WTC11 (cell line): Measurements from ENCODE around the gene APOBEC4. TPM values are rescaled to one million over a fixed set of nuclear protein-coding genes. Genes with fewer than 3 reads are reported as not detected.
A peak's percentile ranks its signal among the peaks of the same experiment; 100 is the strongest.
"Not testable (repeated sequence)": the region's sequence is repeated elsewhere in the genome, so short reads cannot be mapped to it uniquely, and the experiment has no call there.

ENCODE experiments used
- ATAC-seq: fragments of 200-7000 bp; cut with Tn5 transposase; 2 replicates; pipeline ENCODE4 v1.10.0; 2021; ENCODE audit warnings: mild to moderate bottlenecking, moderate library complexity
- CTCF ChIA-PET: fragments of 300-600 bp; sonication (Branson Sonifier 250); formaldehyde crosslinking; loops from one replicate; lab custom pipeline; 2021; ENCODE audit warnings: antibody characterized with exemption; lab: Charles Lee
- POLR2A ChIA-PET: fragments of 350-600 bp; sonication (Branson Sonifier 250); formaldehyde crosslinking; loops from one replicate; lab custom pipeline; 2021; ENCODE audit warnings: antibody characterized with exemption; lab: Charles Lee
- DNase-seq: peaks from one replicate; pipeline ENCODE4 v3.0.0; 2021; ENCODE audit warnings: low spot score
- H3K27ac Mint-ChIP-seq: 2 replicates; pipeline ENCODE4 v1.8.0; 2021; ENCODE audit warnings: mixed read lengths
- H3K27me3 Mint-ChIP-seq: 2 replicates; pipeline ENCODE4 v1.8.0; 2021; ENCODE audit warnings: low read depth, mild to moderate bottlenecking, moderate library complexity, mixed read lengths
- H3K36me3 Mint-ChIP-seq: 2 replicates; pipeline ENCODE4 v1.8.0; 2021; ENCODE audit warnings: mixed read lengths
- H3K4me1 Mint-ChIP-seq: 2 replicates; pipeline ENCODE4 v1.8.0; 2022; ENCODE audit warnings: mixed read lengths
- H3K4me3 Mint-ChIP-seq: 2 replicates; pipeline ENCODE4 v1.8.0; 2021; ENCODE audit warnings: mild to moderate bottlenecking, moderate library complexity, mixed read lengths
- H3K9me3 Mint-ChIP-seq: 2 replicates; pipeline ENCODE4 v1.8.0; 2021; ENCODE audit warnings: mixed read lengths
- CBFB ChIP-seq: sonication (generic); formaldehyde crosslinking; IDR thresholded peaks from 2 replicates; pipeline ENCODE4 v1.8.1; 2022; ENCODE audit warnings: mild to moderate bottlenecking, low read depth, missing genetic modification reagents
- CTCF ChIP-seq: fragments of 200-600 bp; IDR thresholded peaks from 2 replicates; pipeline ENCODE4 v1.8.0; 2022; ENCODE audit warnings: antibody characterized with exemption
- ESRRA ChIP-seq: sonication (generic); formaldehyde crosslinking; IDR thresholded peaks from 2 replicates; pipeline ENCODE4 v1.8.1; 2022; ENCODE audit warnings: mild to moderate bottlenecking, missing genetic modification reagents, borderline replicate concordance
- FOXJ3 ChIP-seq: sonication (generic); formaldehyde crosslinking; IDR thresholded peaks from 2 replicates; pipeline ENCODE4 v1.9.0; 2021; ENCODE audit warnings: missing genetic modification reagents, mild to moderate bottlenecking, borderline replicate concordance
- FOXK1 ChIP-seq: sonication (generic); formaldehyde crosslinking; IDR thresholded peaks from 2 replicates; pipeline ENCODE4 v1.8.0; 2022; ENCODE audit warnings: mild to moderate bottlenecking, moderate library complexity, missing genetic modification reagents
- GTF2I ChIP-seq: fragments of 250-450 bp; sonication (Bioruptor Pico); conservative IDR thresholded peaks from 2 replicates; pipeline ENCODE4 v1.4.0; 2021; ENCODE audit warnings: mild to moderate bottlenecking
- PRDM15 ChIP-seq: sonication (generic); formaldehyde crosslinking; IDR thresholded peaks from 2 replicates; pipeline ENCODE4 v1.8.0; 2022; ENCODE audit warnings: missing genetic modification reagents
- PRRX2 ChIP-seq: fragments of 250-450 bp; sonication (Bioruptor Pico); IDR thresholded peaks from 2 replicates; pipeline ENCODE4 v1.8.0; 2021; ENCODE audit warnings: mild to moderate bottlenecking
- TEAD1 ChIP-seq: sonication (generic); formaldehyde crosslinking; IDR thresholded peaks from 2 replicates; pipeline ENCODE4 v1.8.0; 2022; ENCODE audit warnings: mild to moderate bottlenecking, missing genetic modification reagents
- ZBTB21 ChIP-seq: sonication (generic); formaldehyde crosslinking; IDR thresholded peaks from 2 replicates; pipeline ENCODE4 v1.8.1; 2023; ENCODE audit warnings: mild to moderate bottlenecking, missing genetic modification reagents, borderline replicate concordance
- total RNA-seq: library from RNA; stranded (reverse); gene quantifications from 3 replicates; pipeline ENCODE4 v1.2.3, GENCODE V29; 2021
- TF ChIP-seq, protein P1 (sequence below): sonication (generic); formaldehyde crosslinking; IDR thresholded peaks from 2 replicates; pipeline ENCODE4 v1.8.1; 2022; ENCODE audit warnings: missing genetic modification reagents, borderline replicate concordance
- TF ChIP-seq, protein P2 (sequence below): sonication (generic); formaldehyde crosslinking; conservative IDR thresholded peaks from 2 replicates; pipeline ENCODE4 v1.8.1; 2023; ENCODE audit warnings: mild to moderate bottlenecking, low read depth, missing genetic modification reagents, moderate library complexity

APOBEC4 gene
- total RNA-seq, 1 experiment from 2014 or later, result not detected

DNA sequence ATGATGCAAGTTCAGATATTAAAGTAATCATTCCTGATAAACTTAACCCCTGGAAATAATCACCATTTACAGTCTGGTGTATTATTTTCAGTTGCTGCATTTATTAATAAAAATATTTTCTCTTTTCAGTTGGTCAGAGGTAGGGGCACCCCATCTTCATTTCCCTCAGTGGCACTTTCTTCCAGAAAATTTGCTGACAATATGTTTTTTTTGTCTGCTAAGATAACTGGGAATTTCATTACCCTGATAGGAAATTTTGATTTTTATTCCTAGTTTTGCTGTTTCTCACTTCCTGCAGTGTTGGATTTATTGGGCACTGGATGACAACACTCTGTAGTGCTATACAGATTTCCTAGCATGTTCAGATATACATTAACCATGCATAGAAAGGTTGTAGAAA, 33.1 kb upstream of the APOBEC4 start:
- TF ChIP-seq PRRX2 (no peak), GTF2I (CRISPR knock-in tag) (no peak), ZBTB21 (CRISPR knock-in tag) (no peak), TEAD1 (CRISPR knock-in tag) (no peak), FOXK1 (no peak), PRDM15 (CRISPR knock-in tag) (no peak), ESRRA (CRISPR knock-in tag) (no peak), FOXJ3 (CRISPR knock-in tag) (no peak)
- TF ChIP-seq, protein P1, sequence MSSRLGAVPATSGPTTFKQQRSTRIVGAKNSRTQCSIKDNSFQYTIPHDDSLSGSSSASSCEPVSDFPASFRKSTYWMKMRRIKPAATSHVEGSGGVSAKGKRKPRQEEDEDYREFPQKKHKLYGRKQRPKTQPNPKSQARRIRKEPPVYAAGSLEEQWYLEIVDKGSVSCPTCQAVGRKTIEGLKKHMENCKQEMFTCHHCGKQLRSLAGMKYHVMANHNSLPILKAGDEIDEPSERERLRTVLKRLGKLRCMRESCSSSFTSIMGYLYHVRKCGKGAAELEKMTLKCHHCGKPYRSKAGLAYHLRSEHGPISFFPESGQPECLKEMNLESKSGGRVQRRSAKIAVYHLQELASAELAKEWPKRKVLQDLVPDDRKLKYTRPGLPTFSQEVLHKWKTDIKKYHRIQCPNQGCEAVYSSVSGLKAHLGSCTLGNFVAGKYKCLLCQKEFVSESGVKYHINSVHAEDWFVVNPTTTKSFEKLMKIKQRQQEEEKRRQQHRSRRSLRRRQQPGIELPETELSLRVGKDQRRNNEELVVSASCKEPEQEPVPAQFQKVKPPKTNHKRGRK (CRISPR knock-in tag), result no peak
- TF ChIP-seq, protein P2, sequence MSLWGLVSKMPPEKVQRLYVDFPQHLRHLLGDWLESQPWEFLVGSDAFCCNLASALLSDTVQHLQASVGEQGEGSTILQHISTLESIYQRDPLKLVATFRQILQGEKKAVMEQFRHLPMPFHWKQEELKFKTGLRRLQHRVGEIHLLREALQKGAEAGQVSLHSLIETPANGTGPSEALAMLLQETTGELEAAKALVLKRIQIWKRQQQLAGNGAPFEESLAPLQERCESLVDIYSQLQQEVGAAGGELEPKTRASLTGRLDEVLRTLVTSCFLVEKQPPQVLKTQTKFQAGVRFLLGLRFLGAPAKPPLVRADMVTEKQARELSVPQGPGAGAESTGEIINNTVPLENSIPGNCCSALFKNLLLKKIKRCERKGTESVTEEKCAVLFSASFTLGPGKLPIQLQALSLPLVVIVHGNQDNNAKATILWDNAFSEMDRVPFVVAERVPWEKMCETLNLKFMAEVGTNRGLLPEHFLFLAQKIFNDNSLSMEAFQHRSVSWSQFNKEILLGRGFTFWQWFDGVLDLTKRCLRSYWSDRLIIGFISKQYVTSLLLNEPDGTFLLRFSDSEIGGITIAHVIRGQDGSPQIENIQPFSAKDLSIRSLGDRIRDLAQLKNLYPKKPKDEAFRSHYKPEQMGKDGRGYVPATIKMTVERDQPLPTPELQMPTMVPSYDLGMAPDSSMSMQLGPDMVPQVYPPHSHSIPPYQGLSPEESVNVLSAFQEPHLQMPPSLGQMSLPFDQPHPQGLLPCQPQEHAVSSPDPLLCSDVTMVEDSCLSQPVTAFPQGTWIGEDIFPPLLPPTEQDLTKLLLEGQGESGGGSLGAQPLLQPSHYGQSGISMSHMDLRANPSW (CRISPR knock-in tag), result no peak
- TF ChIP-seq, all 79 proteins: peak for 0
- Mint-ChIP-seq H3K27ac (no peak overlapping the region), H3K4me1 (no peaks in the 10 kb centered on the region), H3K4me3 (no peak overlapping the region), H3K27me3 (no peaks in the 10 kb centered on the region), H3K36me3 (no peaks in the 10 kb centered on the region), H3K9me3 (peaks cover 3% of the 10 kb centered on the region; the same call in 1 of the 2 replicates)
- CTCF ChIA-PET, result interaction anchor here (0.6 to 2.8 kb wide), 5 partner anchors 9 to 230 kb away, joined by 3 to 80 read pairs (median 10); partner anchors contain the start of gene APOBEC4
- DNase-seq, result no peak
- no peak for ATAC-seq
- POLR2A ChIA-PET, result no interaction called here

DNA sequence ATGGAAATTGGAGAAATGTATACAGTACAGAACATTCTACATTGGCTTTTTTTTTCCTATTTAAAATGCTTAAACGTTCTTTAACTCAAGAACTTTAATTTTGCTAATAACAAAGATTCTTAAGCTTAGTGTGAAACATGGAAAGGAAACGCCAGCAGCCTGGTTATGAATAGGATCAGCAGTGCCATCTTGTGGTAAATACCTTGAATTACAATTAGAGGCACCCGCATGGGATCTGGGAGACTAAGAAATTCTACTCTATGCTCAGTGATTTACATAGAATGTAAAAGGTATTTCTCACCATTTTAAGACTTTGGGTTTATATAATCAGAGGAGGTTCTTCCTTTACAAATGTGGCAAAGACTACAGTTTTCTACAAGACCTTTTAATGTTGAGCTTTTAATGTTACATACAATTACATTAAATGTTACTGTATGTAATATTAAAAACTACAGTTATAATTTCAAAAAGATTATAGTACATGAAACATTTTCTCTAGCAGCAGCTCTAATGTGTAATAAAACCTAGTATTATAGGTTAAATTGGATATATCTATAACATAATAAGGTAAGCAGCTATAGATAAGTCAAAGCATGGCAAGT, 32.1 kb upstream of the APOBEC4 start:
- Mint-ChIP-seq H3K9me3 (peaks cover 3% of the 10 kb centered on the region; the same call in 1 of the 2 replicates), H3K4me3 (no peak overlapping the region), H3K4me1 (no peaks in the 10 kb centered on the region), H3K27me3 (no peaks in the 10 kb centered on the region), H3K36me3 (no peaks in the 10 kb centered on the region), H3K27ac (no peak overlapping the region)
- ChIA-PET POLR2A (no interaction called here), CTCF (interaction anchor here (0.6 to 2.8 kb wide), 38 partner anchors 8 to 722 kb away, joined by 3 to 80 read pairs (median 4); partner anchors contain the start of genes APOBEC4 and RGL1)
- DNase-seq (no peak), ATAC-seq (peak; percentile 80)
- TF ChIP-seq CBFB (CRISPR knock-in tag) (no peak), CTCF (peak; percentile 64)

GRCh38 chr1:183679363-183679762, 26.2 kb upstream of the APOBEC4 start:
- H3K36me3 Mint-ChIP-seq, ATAC-seq, DNase-seq, H3K4me3 Mint-ChIP-seq, H3K27ac Mint-ChIP-seq, POLR2A ChIA-PET, H3K27me3 Mint-ChIP-seq, CTCF ChIA-PET, H3K4me1 Mint-ChIP-seq: not testable (repeated sequence)
- H3K9me3 Mint-ChIP-seq, result peaks cover 11% of the 10 kb centered on the region
